Prostate gland (tissue), 2 donors: ENCODE results near the gene TRMT6. TPM values are rescaled to one million over a fixed set of nuclear protein-coding genes. Genes with fewer than 3 reads are reported as not detected.

ENCODE experiments used
- DNase-seq: peaks from one replicate; pipeline ENCODE4 v3.0.0-alpha.2; 2019; ENCODE audit warnings: low spot score
- H3K27ac ChIP-seq, 2 donors: fragments of 200-600 bp; sonication (generic); 2 replicates each; pipeline ENCODE4 v1.5.1; 2017 to 2019
- H3K27me3 ChIP-seq: fragments of 200-600 bp; sonication (generic); replicated peaks from 2 replicates; pipeline ENCODE4 v1.5.1; 2019; ENCODE audit not compliant: insufficient read depth
- H3K36me3 ChIP-seq, 2 donors: fragments of 200-600 bp; sonication (generic); 1 replicate in 1 of 2; 2 replicates in 1 of 2; pipeline versions ENCODE4 v1.5.1 to v1.8.1; 2017 to 2019
- H3K4me1 ChIP-seq: fragments of 200-600 bp; sonication (generic); replicated peaks from 2 replicates; pipeline ENCODE4 v1.5.1; 2019
- H3K4me3 ChIP-seq, 2 donors: fragments of 200-600 bp; sonication (generic); 2 replicates each; pipeline ENCODE4 v1.5.1; 2017 to 2019
- H3K9me3 ChIP-seq: fragments of 200-600 bp; sonication (generic); 2 replicates; pipeline ENCODE4 v1.5.1; 2017
- CTCF ChIP-seq, 4 experiments: fragments of 200-600 bp in 2 of 4; fragments of 450-650 bp in 2 of 4; sonication (generic) in 2 of 4; IDR thresholded peaks; 1 replicate in 3 of 4; 2 replicates in 1 of 4; pipeline ENCODE4 v1.5.1; 2016 to 2019; ENCODE audit warnings: antibody characterized with exemption in 4 of 4, mild to moderate bottlenecking in 2 of 4, moderate library complexity in 2 of 4
- POLR2A ChIP-seq: fragments of 450-650 bp; IDR thresholded peaks from one replicate; pipeline ENCODE4 v1.6.1; 2016; ENCODE audit warnings: antibody characterized with exemption, mild to moderate bottlenecking
- POLR2AphosphoS5 ChIP-seq: sonication (generic); formaldehyde crosslinking; IDR thresholded peaks from one replicate; pipeline ENCODE4 v1.6.1; 2017; ENCODE audit warnings: antibody characterized with exemption
- WGBS: methylation state at CpG from one replicate; pipeline ENCODE4 v1.1.5; 2018; 5-methylcytosine and 5-hydroxymethylcytosine counted together
- intact Hi-C: fragments of 100-400 bp; cut with DNase I; formaldehyde crosslinking; loops from one replicate; pipeline ENCODE4 v1.14.2; 2022
- total RNA-seq, 2 donors: library from RNA; depleted of rRNA; stranded (reverse); fragments of >200 nt; gene quantifications; one replicate each; pipeline ENCODE4 v1.1.0, GENCODE V29; 2016

The TRMT6 gene
- total RNA-seq, 2 donors from 2014 or later, result 8.3 to 14.8 TPM

- no peak for DNase-seq
- no peaks in the 10 kb centered on the region for H3K27me3 ChIP-seq
- WGBS, result 100% methylated on average over 1 of the region's 1 CpG
- peaks cover 14% of the 10 kb centered on the region for H3K4me1 ChIP-seq
- peak overlapping the region; percentile 52 to 76 for H3K27ac ChIP-seq
- no peak overlapping the region for H3K4me3 ChIP-seq
- no peak for TF ChIP-seq POLR2AphosphoS5
- no peak for TF ChIP-seq POLR2A
- TF ChIP-seq CTCF (IDR thresholded peaks at IDR 0.05), result no peak
- no peaks in the 10 kb centered on the region for H3K36me3 ChIP-seq
- intact Hi-C loops, result no loop called here
- no peaks in the 10 kb centered on the region for H3K9me3 ChIP-seq
Measured at GRCh38 chr20:5977975-5978374, 27.6 kb upstream of the TRMT6 start.

- H3K4me3 ChIP-seq, result no peak overlapping the region
- H3K27me3 ChIP-seq, result no peaks in the 10 kb centered on the region
- H3K36me3 ChIP-seq, result no peaks in the 10 kb centered on the region
- DNase-seq, result peak; percentile 20
- WGBS, result 44% methylated on average over 2 of the region's 2 CpGs
- peak overlapping the region; percentile 52 to 76 for H3K27ac ChIP-seq
- H3K4me1 ChIP-seq, result peaks cover 18% of the 10 kb centered on the region
- TF ChIP-seq POLR2AphosphoS5, result peak; percentile 72
- TF ChIP-seq POLR2A, result no peak
- no peak for TF ChIP-seq CTCF (IDR thresholded peaks at IDR 0.05)
- H3K9me3 ChIP-seq, result no peaks in the 10 kb centered on the region
- intact Hi-C loops, result no loop called here
Measured at GRCh38 chr20:5977223-5977622, 26.9 kb upstream of the TRMT6 start.

- 47% methylated on average over 2 of the region's 2 CpGs for WGBS
- Histone ChIP-seq H3K36me3 (no peaks in the 10 kb centered on the region), H3K9me3 (no peaks in the 10 kb centered on the region), H3K4me3 (no peak overlapping the region), H3K27me3 (no peaks in the 10 kb centered on the region), H3K27ac (peak overlapping the region in 1 of 2 donors; percentile 76), H3K4me1 (peaks cover 18% of the 10 kb centered on the region)
- no peak for DNase-seq
- TF ChIP-seq CTCF (IDR thresholded peaks at IDR 0.05) (no peak), POLR2AphosphoS5 (peak; percentile 38), POLR2A (no peak)
- intact Hi-C loops, result no loop called here
Measured at GRCh38 chr20:5975778-5976177, 25.4 kb upstream of the TRMT6 start.

- 93% methylated on average over 1 of the region's 1 CpG for WGBS
- Histone ChIP-seq H3K4me3 (no peak overlapping the region), H3K9me3 (no peaks in the 10 kb centered on the region), H3K4me1 (peaks cover 18% of the 10 kb centered on the region), H3K27me3 (no peaks in the 10 kb centered on the region), H3K27ac (peak overlapping the region in 1 of 2 donors; percentile 80), H3K36me3 (no peaks in the 10 kb centered on the region)
- intact Hi-C loops, result no loop called here
- DNase-seq, result no peak
- no peak for TF ChIP-seq POLR2AphosphoS5
- TF ChIP-seq POLR2A, result no peak
- no peak for TF ChIP-seq CTCF (IDR thresholded peaks at IDR 0.05)
Measured at GRCh38 chr20:5974531-5974930, 24.2 kb upstream of the TRMT6 start.

GRCh38 chr20:5973971-5974370, 23.6 kb upstream of the TRMT6 start:
- peak overlapping the region; percentile 62 to 80 for H3K27ac ChIP-seq
- no peaks in the 10 kb centered on the region for H3K36me3 ChIP-seq
- H3K27me3 ChIP-seq, result no peaks in the 10 kb centered on the region
- DNase-seq, result no peak
- WGBS, result 78% methylated on average over 4 of the region's 4 CpGs
- H3K9me3 ChIP-seq, result no peaks in the 10 kb centered on the region
- H3K4me1 ChIP-seq, result peaks cover 18% of the 10 kb centered on the region
- no peak overlapping the region for H3K4me3 ChIP-seq
- intact Hi-C loops, result no loop called here
- TF ChIP-seq CTCF (IDR thresholded peaks at IDR 0.05) (no peak), POLR2AphosphoS5 (no peak), POLR2A (no peak)
